Dendritic cell treated with granulocyte-macrophage colony-stimulating factor and Interleukin-4, amounts not matched to agents 40 ng/mL and 50 ng/mL, for 4 days (primary cell): ENCODE data around the gene FCN3.

Experiments used
- H3K27ac Mint-ChIP-seq: one replicate; pipeline ENCODE4 v1.8.0; 2022; ENCODE audit warnings: mild to moderate bottlenecking, mixed read lengths
- H3K27me3 Mint-ChIP-seq: one replicate; pipeline ENCODE4 v1.8.0; 2022; ENCODE audit warnings: mild to moderate bottlenecking, mixed read lengths
- H3K36me3 Mint-ChIP-seq: one replicate; pipeline ENCODE4 v1.8.0; 2022; ENCODE audit warnings: low read depth, mixed read lengths
- H3K4me1 Mint-ChIP-seq: one replicate; pipeline ENCODE4 v1.8.0; 2022; ENCODE audit warnings: low read depth, mixed read lengths
- H3K4me3 Mint-ChIP-seq: one replicate; pipeline ENCODE4 v1.8.0; 2022; ENCODE audit warnings: mild to moderate bottlenecking, moderate library complexity, mixed read lengths
- H3K9me3 Mint-ChIP-seq: one replicate; pipeline ENCODE4 v1.8.0; 2022; ENCODE audit warnings: mixed read lengths
- intact Hi-C: fragments of 100-400 bp; cut with micrococcal nuclease; formaldehyde crosslinking; loops from one replicate; pipeline ENCODE4 v1.15.0; 2022

FCN3 gene

DNA sequence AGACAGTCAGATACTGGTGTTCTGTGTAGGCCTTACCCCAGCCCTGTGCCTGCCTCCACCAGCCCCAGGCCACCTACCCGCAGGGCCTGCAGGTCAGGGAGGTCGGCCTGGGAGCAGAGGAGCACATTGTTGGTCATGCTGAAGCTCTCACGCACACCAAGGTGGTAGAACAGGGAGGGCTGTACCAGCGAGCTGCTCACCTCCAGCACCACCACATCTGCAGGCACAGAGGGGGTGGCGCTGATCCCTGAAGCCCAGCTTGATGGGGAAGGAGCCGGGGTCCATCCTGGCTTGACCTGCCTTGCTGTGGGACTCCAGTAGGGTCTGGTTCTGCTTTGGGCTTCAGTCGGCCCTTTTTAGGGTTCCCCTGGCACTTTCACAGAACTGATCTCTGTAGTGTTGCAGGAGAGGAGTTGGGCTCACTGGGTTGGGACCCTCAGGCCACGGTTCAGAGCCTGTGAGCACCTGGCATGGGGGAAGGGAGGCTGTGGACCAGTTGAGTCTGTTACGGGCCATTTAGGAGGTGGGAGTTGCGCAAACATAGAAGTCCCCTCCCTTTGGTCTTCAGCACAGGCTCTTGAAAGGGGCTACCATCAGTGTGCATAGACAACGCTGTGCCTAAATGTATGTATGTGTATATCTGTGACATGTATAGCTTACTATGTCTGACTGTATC is 9.8 kb downstream of the FCN3 start:
- Mint-ChIP-seq H3K9me3 (no peaks in the 10 kb centered on the region), H3K27ac (peak overlapping the region; percentile 98), H3K36me3 (peaks cover 54% of the 10 kb centered on the region), H3K4me3 (peak overlapping the region; percentile 97), H3K4me1 (peaks cover 66% of the 10 kb centered on the region), H3K27me3 (peaks cover 16% of the 10 kb centered on the region)
- intact Hi-C loops, result loop anchor here (1.0 kb wide), 1 partner anchor 8 kb away; no protein-coding TSS in a partner anchor

DNA sequence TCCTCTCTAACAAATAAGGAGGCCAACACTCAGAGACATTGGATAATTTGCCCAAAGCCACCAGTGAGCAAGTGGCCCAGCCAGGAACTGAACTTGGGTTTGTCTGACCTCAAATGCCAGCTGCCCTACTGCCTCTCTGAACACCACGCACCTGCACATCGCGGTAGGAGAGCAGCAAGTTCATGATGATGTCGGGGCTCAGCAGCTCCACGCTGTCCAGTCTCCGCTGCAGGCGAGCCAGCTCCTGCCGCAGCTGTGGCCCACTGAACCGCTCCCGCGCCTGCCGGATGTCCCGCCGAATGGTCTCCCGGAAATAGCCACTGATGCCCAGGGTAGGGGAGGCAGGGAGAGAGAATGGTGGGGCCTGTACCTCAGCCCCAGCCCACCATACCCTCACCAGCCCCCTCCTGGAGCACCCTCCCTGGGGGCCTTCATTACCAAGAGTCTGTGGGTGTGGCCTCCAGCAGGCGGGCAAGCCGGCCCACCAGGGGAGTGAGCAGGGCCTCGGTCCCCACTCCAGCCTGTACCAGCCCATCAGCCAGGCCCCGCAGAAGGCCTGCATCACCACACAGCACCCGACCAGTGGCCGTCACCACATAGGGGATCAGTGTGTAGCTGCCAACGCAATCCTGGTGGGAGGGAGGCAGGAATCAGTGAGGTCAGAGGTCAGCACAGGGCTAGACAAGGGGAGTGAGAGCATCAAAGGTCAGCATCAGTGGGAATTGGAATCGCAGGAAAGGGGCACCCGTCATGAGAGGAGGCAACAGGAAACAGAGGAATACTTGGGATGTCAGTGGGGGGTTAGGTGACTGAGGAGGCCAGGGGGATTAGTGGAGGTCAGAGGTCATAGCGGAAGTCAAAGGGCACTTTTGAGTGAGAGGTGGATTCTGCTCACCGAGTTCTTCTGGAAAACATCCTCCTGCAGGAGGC is 10.6 kb downstream of the FCN3 start:
- intact Hi-C loops, result no loop called here
- peaks cover 64% of the 10 kb centered on the region for H3K4me1 Mint-ChIP-seq
- peak overlapping the region; percentile 98 for H3K27ac Mint-ChIP-seq
- H3K4me3 Mint-ChIP-seq, result no peak overlapping the region
- H3K9me3 Mint-ChIP-seq, result no peaks in the 10 kb centered on the region
- peaks cover 62% of the 10 kb centered on the region for H3K36me3 Mint-ChIP-seq
- H3K27me3 Mint-ChIP-seq, result peaks cover 24% of the 10 kb centered on the region

DNA sequence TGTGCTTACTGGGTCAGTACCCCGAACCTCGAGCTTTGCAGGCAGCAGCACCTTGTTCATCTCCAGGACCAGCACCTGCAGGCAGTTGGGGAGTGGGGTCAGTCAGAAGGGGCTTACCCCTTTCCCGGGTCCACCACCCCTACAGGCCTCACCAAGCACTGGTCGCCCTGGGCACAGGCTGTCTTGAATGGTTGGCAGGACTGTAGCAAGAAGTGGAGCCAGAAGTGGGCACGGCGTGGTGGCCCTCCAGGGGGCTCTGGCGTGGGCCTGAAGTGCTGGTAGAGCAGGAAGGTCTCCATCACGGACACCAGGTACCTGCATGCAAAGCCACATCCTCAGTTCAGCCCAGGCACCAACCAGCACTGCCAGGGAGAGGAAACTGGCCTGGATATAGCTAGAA is 13.1 kb downstream of the FCN3 start:
- intact Hi-C loops, result no loop called here
- H3K27ac Mint-ChIP-seq, result no peak overlapping the region
- H3K36me3 Mint-ChIP-seq, result peaks cover 87% of the 10 kb centered on the region
- H3K9me3 Mint-ChIP-seq, result no peaks in the 10 kb centered on the region
- H3K4me1 Mint-ChIP-seq, result peaks cover 55% of the 10 kb centered on the region
- H3K4me3 Mint-ChIP-seq, result no peak overlapping the region
- H3K27me3 Mint-ChIP-seq, result peaks cover 38% of the 10 kb centered on the region

DNA sequence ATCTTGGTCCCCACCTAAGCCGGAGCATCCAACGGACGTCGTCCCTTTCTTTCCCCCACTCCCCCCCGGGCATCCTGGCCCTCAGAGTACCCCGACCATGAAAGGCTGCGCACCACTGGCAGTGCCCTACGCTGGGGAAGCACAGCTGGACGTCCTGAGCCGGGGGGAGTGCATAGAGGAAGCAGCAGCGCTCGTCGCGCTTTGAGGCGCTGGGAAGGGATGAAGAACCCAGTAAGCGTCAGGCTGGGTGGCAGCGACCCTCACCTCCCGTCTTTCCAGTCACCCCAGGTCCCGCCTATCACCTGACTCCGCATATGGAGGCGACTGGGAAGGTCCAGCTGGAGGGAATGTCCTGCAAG is 13.6 kb downstream of the FCN3 start:
- peak overlapping the region; percentile 65 for H3K4me3 Mint-ChIP-seq
- H3K4me1 Mint-ChIP-seq, result peaks cover 55% of the 10 kb centered on the region

DNA sequence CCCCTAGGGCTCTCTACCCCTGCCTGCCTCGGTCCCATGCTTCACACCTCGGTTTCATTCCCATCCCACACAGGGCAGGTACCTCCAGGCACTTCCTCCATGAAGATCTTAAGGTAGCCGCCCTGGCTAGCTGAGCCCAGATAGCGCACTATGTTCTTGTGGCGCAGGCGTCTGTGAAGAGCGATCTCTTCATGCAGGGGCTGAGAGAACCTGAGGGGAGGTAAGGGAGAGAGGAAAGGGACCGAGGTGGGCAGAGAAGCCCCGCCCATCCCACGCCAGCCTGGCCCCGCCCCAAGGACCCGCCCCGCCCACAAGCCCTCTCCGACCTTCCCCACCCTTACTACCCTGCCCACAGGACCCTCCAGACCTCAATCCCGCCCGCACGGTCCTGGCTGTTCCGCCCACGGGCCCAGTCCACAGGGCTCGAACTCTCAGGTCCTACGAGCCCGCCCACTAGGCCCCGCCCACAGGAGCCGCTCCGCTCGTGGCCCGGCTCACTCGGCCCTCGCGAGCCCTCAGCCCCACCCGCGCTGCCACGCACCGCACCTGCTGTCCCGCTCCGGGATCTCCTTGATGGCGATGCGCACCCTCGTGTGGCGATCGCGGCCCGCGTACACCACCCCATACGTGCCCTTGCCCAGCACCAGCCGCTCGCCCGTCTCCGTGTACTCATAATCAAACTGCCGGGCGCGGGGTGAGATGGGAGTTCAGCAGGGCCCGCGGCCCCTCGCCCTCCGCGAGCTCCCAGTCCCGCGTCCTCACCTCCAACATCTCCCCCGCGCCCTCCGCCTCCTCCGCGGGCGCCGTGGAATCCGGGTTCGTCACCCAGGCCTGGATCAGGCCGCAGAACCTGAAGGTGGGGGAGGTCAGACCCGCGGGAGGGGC is 14.2 kb downstream of the FCN3 start:
- intact Hi-C loops, result no loop called here
- peaks cover 49% of the 10 kb centered on the region for H3K4me1 Mint-ChIP-seq
- H3K9me3 Mint-ChIP-seq, result no peaks in the 10 kb centered on the region
- peak overlapping the region; percentile 65 for H3K4me3 Mint-ChIP-seq
- no peak overlapping the region for H3K27ac Mint-ChIP-seq
- peaks cover 38% of the 10 kb centered on the region for H3K27me3 Mint-ChIP-seq
- peaks cover 92% of the 10 kb centered on the region for H3K36me3 Mint-ChIP-seq

More for the DNA sequence above, 13.6 kb downstream of the FCN3 start:
- peaks cover 38% of the 10 kb centered on the region for H3K27me3 Mint-ChIP-seq
- no peaks in the 10 kb centered on the region for H3K9me3 Mint-ChIP-seq
- intact Hi-C loops, result no loop called here
- H3K36me3 Mint-ChIP-seq, result peaks cover 92% of the 10 kb centered on the region
- H3K27ac Mint-ChIP-seq, result no peak overlapping the region

DNA sequence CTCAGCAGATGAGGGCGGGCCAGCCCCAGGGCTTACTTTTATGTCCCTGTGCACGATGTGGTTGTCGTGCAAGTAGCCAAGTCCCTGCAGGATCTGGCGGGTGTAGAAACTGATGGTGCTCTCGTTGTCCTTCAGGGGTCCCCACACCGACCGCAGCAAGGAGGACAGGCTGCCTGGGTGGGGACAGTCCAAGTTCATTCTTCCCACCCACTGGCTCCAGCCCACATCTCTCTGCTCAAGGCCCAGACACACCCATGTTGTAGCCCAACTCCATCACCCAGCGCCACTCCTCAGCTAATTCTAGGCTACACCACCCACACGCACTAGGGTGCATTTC is 14.8 kb downstream of the FCN3 start:
- Mint-ChIP-seq H3K27me3 (peaks cover 38% of the 10 kb centered on the region), H3K4me1 (peaks cover 43% of the 10 kb centered on the region), H3K27ac (no peak overlapping the region), H3K36me3 (peaks cover 97% of the 10 kb centered on the region), H3K4me3 (peak overlapping the region; percentile 65), H3K9me3 (no peaks in the 10 kb centered on the region)
- intact Hi-C loops, result no loop called here

DNA sequence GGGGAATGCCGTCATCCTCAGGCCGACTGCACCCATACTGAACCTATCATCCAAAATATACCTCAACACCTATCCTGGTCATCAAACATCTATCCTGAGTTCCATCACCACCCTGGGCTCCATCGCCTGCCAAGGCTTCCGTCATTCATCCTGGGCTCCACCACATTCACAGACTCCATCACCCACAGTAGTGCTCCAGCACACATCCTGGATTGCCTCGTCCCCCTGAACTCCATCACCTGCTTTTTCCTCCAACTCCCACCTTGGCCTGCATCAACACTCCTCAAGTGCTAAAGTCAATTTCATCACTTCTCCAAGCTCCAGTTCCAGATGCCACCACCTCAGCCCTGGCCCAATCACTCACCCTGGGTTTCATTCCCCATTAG is 15.7 kb downstream of the FCN3 start:
- Mint-ChIP-seq H3K9me3 (no peaks in the 10 kb centered on the region), H3K27me3 (peaks cover 38% of the 10 kb centered on the region), H3K4me1 (peaks cover 35% of the 10 kb centered on the region), H3K4me3 (no peak overlapping the region), H3K27ac (no peak overlapping the region), H3K36me3 (peaks cover 95% of the 10 kb centered on the region)
- intact Hi-C loops, result no loop called here

DNA sequence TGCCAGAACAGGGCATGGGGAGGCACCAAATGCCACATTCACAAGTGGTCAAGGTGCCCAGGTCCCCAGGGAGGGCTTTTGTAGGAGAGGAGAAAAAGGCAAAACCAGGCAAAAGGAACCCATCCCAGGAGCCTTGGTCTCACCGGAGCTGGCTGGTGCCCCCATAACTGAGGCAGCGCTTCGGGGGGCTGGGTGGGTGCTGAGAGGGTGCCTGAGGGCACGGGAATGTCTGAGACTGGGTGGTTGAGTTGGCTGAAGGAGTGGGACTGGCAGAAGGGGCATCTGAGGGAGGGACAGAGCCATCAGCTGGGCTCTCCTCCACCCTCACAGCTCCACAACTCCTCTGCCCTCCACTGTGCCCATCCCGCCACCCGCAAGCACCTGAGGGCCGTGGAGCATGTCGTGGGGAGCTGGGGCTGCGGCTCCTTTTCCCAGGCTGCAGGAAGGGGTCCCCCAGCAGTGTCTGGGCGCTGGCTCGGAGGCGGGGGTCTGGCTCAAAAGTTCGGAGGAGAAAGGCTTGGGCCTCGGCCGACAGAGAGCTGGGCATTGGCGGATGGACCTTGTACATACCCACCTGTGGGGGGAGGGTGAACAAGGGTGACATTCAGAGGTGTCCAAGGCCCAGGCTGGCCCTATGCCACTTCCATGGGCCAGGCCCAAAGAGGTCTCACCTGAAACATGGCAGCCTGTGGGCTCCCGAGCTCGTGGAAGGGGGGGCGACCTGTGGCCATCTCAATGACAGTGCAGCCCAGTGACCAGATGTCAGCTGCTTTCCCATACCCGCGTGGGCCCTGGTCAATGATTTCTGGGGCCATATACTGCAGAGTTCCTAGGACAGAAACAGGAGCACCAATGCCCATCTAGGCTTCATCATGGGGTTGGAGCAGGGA is 16.3 kb downstream of the FCN3 start:
- Mint-ChIP-seq H3K4me1 (peaks cover 35% of the 10 kb centered on the region), H3K27me3 (peaks cover 38% of the 10 kb centered on the region), H3K27ac (no peak overlapping the region), H3K9me3 (no peaks in the 10 kb centered on the region), H3K36me3 (peaks cover 95% of the 10 kb centered on the region), H3K4me3 (no peak overlapping the region)
- intact Hi-C loops, result no loop called here

DNA sequence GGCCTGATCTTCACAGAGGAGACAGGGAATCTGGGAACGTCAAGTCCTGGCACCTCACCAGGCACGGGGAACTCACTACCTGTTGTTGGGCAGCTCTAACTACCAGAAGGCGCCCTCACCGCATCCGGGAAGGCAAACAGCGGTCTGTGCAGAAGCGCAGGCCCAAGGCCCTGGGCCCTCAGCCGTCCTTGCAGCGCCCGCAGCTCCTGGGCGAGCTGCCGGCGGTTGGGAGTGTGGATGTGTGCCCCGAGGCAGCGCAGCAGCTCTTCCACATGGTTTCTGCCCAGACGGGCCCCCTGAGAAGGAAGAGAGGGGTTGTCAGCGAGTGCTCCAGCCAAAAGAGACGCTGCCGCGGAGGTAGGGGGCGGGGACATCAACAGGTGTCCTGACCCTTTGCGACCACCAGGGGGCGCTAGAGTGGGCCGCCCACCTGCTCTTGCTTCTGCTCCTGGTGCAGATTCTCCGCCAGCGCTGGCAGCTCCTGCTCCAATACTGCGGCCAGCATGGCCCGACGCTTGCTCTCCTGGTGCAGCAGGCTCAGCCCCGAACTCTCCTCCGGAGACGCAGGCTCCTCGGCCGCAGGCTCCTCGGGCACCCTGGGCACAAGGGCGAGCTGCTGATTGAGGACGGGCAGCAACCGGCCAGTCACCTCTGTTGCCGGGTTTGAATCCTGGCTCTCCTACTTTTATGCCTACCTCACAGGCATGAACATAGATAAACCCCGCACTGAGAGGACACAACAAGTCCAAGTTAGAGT is 17.2 kb downstream of the FCN3 start:
- no peak overlapping the region for H3K4me3 Mint-ChIP-seq
- intact Hi-C loops, result loop anchor here (1.0 to 2.0 kb wide), 4 partner anchors 8 to 57 kb away; partner anchors contain the start of gene GPR3
- peaks cover 38% of the 10 kb centered on the region for H3K27me3 Mint-ChIP-seq
- H3K4me1 Mint-ChIP-seq, result peaks cover 35% of the 10 kb centered on the region
- no peak overlapping the region for H3K27ac Mint-ChIP-seq
- peaks cover 94% of the 10 kb centered on the region for H3K36me3 Mint-ChIP-seq
- no peaks in the 10 kb centered on the region for H3K9me3 Mint-ChIP-seq

DNA sequence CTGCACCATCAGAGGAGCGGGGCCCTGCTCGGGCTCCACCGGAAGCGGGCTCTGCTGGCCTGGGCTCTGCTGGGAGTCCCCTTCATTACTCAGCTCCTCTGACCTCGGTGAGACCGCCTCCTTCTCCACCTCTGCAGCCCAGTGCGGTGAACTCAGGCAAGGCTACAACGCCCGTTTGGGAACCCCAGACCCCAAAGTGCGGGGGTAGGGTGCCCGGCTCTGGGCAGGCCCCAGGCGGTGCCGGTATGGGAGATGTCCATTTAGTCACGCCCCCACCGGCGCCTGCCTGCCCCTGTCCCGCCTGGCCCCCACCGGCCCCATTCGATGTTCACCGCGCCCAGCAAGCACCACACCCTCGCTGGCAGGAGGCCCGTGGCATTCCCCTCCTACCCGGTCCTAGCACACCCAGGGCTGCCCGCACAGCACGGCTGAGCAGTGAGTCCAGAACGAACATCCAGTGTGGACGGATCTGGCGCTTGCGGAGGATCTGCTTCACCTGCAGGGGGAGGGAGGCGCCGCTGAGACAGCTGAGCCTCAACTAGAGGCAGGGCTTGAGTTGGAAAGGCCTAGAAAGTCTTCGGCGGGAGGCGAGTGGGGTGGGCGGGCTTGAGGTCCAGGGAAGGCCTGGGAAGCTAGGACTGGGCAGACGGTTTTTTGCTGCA is 17.9 kb downstream of the FCN3 start:
- H3K9me3 Mint-ChIP-seq, result no peaks in the 10 kb centered on the region
- H3K36me3 Mint-ChIP-seq, result peaks cover 87% of the 10 kb centered on the region
- no peak overlapping the region for H3K4me3 Mint-ChIP-seq
- no peak overlapping the region for H3K27ac Mint-ChIP-seq
- intact Hi-C loops, result loop anchor here (1.0 to 2.0 kb wide), 4 partner anchors 9 to 56 kb away; partner anchors contain the start of gene GPR3
- H3K27me3 Mint-ChIP-seq, result peaks cover 36% of the 10 kb centered on the region
- H3K4me1 Mint-ChIP-seq, result peaks cover 35% of the 10 kb centered on the region

DNA sequence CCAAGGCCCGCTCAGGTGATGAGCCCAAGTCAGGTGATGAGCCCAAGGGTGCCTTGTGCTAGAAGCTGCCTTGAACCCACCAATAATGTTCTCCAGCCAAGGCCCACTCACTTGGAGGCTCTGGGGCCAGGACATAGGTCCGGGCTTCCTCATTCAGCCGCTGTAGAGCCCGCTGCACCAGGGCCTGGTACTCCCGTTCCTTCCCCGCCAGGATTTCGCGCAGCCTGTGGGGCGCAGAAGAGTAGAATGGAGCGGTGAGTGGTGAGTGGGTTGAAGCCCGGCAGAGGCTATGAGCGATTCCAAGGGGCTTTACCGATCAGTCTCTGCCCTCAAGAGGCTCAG is 18.4 kb downstream of the FCN3 start:
- intact Hi-C loops, result loop anchor here (2.0 kb wide), 1 partner anchor 55 kb away; no protein-coding TSS in a partner anchor
- no peak overlapping the region for H3K4me3 Mint-ChIP-seq
- H3K4me1 Mint-ChIP-seq, result peaks cover 35% of the 10 kb centered on the region
- H3K27ac Mint-ChIP-seq, result no peak overlapping the region
- H3K27me3 Mint-ChIP-seq, result peaks cover 35% of the 10 kb centered on the region
- no peaks in the 10 kb centered on the region for H3K9me3 Mint-ChIP-seq
- H3K36me3 Mint-ChIP-seq, result peaks cover 85% of the 10 kb centered on the region

DNA sequence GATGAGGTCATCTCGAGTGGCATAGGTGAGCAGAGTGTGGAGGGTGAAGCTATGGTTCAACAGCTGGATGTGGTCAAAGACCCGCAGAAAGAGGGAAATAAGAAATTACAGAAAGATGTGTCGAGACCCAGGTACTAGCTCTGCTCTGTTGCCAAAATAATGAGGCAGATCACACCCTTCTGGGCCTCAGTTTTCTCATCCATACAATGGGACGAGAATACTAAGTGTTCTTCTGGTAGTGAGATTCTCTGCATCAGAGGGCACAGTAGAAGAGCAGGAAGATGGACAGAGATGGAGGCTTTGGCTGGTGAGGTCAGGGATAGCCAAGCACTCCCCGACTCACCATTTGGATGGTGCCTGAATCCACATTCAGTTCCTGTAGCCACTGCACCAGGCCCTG is 18.9 kb downstream of the FCN3 start:
- intact Hi-C loops, result loop anchor here (2.0 kb wide), 1 partner anchor 55 kb away; no protein-coding TSS in a partner anchor
- Mint-ChIP-seq H3K9me3 (no peaks in the 10 kb centered on the region), H3K4me3 (no peak overlapping the region), H3K4me1 (peaks cover 29% of the 10 kb centered on the region), H3K27ac (no peak overlapping the region), H3K27me3 (peaks cover 30% of the 10 kb centered on the region), H3K36me3 (peaks cover 85% of the 10 kb centered on the region)
